NCI-H345 treated with DMSO at 0.1 percent for 48 hours (cell line): Measurements from ENCODE around the gene MRPL2.

Experiments
- DNase-seq: peaks from one replicate; lab custom pipeline; 2025; ENCODE audit not compliant: unreplicated experiment; lab: John Stamatoyannopoulos, UW

The MRPL2 gene

DNA sequence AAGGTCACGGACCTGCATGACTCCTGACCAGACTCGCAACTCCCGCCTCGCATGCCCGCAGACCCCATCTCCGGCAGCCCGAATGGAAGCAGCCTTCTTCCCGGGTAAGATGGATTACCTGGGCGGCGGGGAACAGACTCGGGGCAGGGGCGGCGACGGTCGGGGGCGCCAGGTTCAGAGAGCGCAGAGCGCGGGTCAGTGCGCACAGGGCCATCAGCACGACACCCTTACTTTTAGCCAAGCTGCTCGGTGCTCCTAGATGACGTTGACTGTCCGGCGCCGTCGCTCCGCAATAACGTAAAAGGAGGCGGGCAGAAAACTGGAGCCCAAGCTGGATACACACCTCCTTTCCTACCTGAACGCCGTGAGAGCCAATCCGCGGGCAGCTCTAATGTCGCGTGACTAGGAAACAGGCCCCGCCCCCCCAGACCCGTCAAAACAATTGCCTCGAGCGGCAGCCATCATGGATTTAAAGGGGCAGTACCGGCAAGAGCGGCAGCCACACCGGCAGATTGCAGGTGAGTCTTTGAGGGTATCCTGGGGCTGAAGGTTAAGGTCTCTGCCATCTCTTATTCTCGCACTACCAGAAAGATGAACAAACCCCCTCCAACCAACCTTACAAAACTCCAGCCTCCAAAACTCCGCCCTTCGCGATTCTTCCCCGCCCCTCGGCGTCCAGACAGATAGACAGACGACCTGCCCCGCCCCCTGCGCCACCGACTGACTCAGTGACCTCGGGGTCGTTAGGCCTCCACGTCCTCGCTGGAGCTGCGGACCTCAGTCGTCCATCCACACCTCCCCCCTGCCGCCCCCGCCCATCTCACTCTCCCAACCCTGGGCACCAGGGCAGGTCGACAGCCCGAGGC, at the start of gene MRPL2, which contains the start of gene KLC4:
MRPL2 (minus strand) TSS at position 267 of the 866 bp plus-strand sequence; CDS start at position 214, 53 bp downstream.
KLC4 (plus strand) TSS at position 464 of the 866 bp plus-strand sequence. CDS start 1,705 bp downstream, outside the sequence.
- DNase-seq: peak; percentile 95

DNA sequence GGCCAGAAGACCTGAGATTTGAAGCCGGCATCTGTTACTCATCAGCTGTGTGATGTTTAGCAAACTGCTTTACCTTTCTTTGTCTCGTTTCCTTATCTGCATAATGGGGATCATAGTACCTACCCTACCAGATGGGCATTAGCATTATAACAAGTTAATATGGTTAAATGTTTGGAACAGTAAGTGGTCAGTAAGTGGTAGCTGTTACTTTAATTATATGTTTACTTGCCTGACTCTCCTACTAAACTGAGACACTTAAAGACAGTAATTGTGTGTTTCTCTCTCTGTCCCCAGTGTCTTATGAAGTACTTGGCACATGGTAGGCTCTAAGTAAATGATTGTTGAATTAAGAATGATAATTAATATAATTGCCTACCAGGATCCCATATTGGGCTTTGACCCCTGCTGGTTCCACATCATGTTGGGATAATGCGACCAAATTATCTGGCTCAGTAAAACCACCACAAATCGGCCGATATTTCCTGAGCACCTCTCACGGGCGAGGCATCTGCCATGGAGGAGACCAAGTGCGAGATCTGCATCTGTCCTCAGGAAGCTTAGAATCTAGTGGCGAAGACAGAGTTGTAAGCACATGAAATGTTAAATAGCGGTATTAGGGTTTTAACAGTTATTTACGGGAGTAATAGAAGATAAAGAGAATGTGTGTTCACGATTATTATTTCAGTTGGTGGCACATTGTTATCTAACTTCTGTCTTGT, 48.3 kb upstream of the MRPL2 start:
- no peak for DNase-seq

DNA sequence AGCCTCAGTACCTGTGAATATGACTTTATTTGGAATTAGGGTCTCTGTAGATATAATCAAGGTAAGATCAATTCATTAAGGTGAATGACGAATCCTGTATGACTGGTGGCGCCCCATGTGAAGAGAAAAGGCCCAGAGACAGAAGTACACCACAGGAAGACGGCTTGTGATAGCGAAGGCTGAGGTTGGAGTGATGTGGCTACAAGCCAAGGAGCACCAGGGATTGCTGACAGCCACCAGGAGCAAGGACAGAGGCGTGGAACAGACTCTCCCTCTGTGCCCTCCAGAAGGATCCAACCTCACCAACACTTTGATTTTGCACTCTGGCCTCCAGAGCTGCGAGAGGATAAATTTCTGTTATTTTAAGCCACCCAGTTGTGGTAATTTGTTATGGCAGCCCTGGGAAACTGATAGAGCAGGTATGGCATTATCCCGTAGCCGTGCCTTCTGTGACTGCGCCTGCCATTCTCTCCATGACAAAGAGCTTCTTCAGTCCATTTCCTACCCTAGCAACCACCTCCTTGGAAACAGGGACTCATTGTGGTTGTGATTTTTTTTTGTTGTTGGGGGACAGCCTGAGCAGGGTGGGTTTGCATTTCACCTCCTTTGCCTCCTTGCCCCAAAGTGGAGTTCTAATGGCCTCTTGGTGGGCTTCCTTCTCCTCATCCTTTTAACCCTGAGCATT, 46.4 kb upstream of the MRPL2 start:
- DNase-seq: no peak

DNA sequence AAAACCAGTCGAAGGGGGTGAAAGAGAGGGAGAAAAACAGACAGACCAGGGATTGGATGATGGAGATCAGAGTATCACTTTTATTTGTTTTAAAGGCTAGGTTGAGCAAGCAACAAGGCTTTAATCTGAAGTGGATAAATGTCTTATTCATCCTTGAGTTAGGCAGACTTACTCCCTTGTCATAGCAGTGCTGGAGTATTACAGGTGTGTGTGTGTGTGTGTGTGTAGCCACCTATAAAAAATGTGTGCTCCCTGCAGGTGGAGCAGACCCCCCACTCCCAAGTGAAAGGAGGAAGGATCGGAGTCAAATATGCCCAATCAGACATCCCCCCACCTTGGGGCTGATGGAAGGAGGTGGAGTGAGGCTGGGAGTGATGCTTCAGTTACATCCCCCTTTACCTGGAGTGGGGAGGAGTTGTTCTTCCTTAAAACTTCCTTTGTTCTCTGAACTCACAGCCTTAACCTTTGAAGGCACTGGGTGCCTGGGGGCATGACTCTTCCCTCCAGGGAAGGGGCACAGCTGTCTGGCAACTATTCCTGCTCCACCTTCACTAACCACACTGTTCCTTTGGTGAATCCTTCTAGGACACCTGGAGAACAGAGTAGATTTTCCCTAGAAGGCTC, 44.1 kb upstream of the MRPL2 start:
- no peak for DNase-seq

DNA sequence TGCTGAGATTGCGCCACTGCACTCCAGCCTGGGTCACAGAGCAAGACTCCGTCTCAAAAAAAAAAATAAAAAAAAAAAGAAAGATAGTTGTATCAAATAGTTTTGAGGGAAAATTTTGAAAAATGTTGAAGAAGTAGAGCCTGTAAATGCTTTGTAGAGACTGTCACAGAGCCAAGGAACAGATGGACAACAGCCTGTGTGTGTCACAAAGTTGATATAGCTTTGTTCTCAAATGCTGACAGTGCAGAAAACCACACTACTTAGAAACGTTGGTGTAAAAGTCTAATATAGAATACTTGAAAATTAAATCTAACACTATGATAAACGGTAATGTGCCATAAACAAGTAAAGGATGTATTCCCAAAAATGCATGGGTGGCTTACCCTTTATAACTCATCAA, 42.3 kb upstream of the MRPL2 start:
- no peak for DNase-seq

DNA sequence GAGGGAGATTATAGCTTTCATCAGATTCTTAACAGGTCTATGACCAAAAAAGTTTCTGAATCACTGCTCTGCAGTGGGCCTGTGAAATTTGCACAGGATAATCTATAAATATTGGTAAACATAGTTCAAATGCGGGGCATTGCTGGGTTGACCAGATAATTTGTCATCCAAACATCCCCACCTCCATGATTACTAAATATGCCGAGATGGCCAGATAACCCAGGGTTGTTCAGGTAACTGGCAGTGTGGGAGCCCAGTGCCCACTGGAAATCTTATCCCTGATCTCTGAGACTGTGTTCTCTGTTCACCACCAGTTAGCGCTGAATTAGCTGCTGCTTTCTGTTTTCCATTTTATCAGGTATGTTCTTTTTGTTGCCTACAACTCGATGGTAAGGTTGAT, 38.3 kb upstream of the MRPL2 start:
- no peak for DNase-seq

DNA sequence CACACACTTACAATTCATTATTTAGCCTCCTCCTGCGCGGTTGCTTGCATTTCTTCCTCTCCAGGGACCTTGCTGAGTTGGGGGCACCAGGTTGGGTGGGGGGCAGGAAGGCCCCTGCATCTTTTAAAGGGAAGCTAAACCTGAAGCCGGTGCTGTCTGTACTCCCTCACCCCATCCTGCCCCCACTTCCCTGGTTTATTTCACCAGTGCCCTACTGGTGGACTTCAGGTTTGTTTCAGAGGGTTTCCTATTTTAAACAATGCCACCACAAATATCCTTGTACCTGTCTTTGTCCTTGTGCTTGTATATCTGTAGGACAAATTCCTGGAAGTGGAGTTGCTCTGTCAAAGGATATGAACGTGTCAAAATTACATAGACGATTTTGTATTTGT, 37.9 kb upstream of the MRPL2 start:
- no peak for DNase-seq

DNA sequence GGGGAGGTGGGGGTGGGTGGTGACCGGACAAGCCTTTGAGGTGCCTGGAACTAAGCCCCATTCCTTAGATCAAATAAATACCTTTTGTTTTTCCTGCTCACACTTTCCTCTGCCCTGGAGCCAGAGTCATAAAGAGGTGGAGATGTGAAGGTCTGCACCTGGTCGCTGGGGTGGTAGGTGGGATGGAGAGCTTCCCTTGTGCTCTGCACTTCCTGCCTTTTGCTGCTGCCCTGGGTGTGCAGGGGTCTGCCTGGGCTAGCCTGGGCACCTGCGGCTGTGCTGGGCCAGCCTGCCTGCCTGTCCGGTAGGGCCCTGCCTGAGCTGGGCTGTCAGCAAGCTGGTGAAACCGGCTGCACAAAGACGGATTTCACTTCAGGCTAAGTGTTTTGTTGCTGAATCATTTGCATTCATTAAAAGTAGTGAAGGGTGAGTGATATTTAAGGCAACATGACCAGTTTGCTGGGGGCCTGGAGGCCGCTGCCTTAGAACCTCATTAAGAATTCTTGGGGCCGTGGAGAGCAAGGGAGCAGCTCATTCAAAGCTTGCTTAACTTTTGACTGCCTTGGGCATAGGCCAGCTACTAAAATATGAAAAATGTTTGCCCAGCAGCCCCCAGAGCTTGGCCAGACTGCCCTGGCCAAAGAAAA, 37.3 kb upstream of the MRPL2 start:
- DNase-seq: no peak

DNA sequence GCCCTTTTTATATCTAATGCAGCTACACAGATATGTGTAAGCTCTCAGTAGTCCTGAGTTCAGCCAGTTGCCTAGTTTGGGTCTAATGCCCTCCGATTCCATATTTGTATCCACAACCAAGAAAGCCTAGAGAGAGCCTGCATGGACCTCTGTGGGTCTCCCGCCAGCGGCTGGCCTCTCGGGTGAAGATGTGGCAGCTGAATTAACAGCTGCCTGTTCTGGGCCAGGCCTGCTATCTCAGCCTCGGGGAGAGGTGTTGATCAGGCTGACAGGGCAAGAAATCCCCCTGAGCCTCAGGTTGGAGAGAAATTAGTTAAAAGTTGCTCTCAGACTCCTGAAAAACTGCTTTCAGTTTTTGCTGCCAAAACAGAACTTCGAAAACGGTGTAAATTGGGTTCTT, 36.7 kb upstream of the MRPL2 start:
- DNase-seq: no peak

DNA sequence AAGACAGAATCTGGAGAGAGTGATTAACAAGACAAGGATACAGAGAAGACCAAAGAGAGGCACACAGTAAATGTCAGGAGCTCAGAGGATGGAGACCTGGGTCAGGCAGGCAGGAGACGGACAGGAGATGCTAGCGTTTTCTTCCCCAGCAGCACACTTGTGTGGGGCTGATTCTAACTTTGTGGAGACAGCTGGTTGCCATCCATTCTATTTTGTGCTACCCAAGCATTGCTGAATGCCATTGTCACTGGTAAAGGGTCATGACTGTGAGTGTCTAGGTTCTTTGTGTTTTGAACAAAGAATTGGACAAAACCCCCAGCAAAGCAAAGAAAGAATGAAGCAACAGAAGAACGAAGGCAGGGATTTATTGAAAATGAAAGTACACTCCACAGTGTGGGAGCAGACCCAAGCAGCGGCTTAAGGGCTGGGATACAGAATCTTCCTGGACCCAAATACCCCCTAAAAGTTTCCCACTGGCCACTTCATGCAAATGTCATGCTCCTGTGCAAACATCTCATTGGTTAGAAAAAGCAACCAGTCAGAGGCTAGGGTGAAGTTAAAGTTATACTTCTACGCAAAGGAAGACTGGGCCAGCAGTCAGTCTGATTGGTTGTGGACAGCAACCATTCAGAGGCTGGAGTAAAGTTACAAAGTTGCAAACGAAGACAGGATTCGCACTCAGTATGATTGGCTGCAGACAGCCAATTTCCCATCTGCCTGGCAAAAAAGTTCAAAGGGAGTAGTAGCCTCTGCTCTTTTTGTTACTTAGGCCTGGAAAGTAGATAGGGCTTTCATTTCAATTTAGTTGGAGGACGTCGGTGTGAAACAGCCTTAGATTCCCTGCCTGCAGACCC, 34.4 kb upstream of the MRPL2 start:
- DNase-seq: no peak

DNA sequence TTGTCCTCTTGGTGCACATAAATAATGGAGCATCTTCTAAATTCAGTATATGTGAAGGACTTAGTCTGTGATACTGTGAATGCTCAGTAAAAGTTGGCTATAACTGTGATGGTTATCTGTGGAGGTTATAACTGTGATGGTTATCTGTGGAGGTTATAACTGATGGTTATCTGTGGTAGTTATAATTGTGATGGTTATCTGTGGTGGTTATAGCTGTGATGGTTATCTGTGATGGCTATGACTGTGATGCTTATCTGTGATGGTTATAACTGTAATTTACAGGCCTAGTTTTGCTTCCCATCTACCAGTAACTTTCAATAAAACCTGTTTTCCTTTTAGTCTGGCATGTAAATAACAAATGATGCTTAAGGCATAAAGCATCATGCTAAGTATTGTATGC, 33.4 kb upstream of the MRPL2 start:
- no peak for DNase-seq

DNA sequence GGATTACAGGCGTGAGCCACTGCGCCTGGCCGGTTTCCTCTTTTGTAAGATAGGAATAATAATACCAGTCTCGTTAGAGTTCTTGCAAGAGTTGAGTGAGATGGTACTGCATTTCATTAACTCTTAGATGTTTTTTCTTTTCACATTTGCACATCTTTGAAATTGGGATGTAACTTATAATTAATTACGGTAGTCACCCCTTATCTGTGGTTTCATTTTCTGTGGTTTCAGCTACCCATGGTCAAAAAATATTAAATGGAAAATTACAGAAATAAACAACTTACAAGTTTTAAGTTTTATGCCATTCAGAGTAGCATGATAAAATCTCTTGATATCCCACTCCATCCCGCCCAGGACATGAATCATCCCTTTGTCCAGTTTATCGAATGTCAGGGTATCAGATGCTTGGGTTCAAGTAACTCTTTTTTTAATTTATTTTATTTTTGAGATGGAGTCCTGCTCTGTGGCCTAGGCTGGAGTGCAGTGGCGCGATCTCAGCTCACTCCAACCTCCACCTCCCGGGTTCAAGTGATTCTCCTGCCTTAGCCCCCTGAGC, 32.3 kb upstream of the MRPL2 start:
- DNase-seq: no peak

DNA sequence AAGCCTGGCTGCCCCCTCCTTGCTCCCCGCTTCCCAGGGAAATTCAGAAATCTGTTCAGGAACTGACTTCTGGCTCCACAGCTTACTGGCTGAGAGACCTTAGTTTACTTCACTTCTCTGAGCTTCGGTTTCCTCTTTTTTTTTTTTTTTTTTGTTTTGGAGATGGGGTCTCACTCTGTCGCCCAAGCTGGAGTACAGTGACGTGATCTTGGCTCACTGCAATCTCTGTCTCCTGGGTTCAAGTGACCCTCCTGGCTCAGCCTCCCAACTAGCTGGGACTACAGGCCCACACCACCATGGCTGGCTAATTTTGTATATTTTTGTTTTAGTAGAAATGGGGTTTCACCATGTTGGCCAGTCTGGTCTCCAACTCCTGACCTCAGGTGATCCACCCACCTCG, 31.8 kb upstream of the MRPL2 start:
- no peak for DNase-seq

DNA sequence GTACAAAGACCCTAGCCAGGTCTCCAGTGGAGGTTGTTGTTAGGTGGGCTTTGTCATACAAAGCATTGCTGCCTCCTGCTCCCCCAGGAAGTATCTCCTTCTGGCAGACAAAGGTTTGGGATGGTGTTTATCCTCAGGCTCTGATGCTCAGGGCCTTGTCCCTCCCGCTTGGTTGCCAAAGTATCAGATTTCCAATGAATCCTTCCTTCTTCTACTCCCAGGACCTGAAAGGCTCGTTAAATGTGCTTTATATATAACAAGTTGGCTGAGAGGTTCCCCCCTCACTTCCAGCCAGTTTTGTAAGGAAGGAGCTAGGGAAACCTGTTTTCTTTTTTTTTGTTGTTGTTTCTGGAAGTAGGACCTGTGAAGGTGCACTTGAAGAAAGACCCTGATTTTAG, 31.3 kb upstream of the MRPL2 start:
- no peak for DNase-seq

DNA sequence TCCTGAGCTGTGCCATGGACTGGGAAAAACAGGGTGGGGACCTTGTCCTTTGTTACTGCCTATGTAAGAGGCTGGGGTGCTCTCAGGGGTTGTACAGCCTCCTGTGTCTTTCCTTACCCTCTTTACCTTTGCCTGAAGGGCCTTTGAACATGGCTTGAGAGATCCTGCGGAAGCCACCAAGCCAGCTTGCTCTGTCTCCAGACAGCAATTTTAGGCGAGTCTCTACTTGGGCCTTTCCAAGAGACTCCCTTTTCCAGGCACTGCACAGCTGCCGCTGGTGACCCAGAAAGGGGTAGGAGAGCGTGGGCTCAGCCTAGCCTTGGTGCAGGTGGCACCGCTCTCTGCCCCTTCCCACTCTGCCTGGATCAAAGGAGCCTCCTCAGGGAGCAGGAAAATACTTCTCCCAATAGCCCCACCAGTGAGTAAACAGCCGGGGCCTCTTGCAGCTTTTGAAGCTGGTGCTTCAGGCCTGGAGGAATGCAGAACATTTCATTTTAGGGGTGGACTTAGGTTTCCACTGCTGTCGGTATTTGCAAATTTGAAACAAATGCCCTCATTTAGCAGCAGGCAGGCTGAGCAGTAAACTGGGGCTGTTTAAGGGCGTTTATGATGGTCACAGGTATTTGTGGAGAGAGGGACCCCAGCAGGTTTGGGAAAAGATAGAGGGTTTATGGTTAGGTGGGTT, 30.8 kb upstream of the MRPL2 start:
- no peak for DNase-seq

DNA sequence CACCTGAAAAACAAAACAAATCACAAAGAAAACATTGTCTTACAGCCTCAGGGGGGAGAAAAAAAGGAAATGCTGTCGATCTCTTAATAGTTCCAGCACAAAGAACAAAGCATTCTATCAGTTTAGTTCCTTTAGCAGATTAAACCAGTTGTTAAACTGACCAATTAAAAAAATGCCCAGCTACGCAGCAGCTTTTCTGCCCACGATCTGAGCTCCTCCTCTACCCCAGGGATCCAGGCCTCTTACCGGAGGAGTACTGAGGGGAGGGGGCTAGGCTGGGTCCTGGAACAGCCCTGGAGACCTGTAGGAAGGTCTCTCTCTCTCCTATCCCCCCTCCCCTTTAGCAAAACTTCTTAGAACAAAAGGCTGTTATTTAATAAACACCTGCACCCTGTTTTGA, 30.2 kb upstream of the MRPL2 start:
- no peak for DNase-seq

DNA sequence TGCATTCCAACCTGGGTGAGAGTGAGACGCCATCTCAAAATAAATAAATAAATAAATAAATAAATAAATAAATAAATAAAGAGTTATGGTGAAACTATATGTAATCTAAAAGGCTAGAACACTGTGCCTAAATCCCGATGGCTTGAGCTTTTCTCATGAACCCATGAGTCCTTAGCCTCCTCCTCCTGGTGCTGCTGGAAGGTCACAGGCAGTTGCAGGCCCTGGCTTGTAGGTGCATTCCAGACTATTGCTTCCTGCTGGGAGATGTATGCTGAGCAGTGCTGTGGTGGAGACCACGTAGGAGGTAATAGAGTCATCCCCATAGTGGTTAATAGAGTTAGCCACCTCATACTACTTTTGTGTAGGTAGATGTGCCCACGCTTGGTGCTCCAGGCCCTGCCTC, 29.4 kb upstream of the MRPL2 start:
- no peak for DNase-seq

DNA sequence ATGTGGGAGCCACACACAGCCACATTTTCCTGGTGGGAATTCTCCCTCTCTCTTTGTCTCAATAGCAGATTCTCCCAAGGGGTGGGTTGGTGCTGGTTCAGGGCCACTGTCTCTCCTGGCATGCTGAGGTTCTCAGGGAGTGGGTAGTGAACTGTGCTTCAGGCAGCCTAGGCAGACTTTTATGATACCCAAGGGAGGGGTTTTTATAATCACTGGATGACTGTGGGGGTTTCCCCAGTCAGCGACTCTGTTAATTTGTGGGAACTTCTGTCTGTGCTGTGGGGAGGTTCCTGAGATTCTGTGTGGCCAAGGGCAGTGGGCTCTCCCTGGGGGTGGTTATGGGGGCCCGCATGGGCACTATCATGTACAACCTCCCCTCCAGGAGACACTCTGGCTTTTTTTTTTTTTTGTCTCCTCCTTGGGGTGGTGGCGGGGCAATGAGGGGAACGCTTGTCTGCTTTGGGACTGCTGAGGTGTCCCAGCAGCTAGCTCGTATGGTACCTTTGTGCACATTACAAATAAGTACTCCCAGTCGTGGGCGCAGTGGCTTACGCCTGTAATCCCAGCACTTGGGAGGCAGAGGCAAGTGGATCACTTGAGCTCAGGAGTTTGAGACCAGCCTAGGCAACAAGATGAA, 26.9 kb upstream of the MRPL2 start:
- DNase-seq: no peak
